IMR-90 (cell line): ENCODE results near the gene LAGE3.

Experiments
- BHLHE40 ChIP-seq: fragments of 150-350 bp; IDR thresholded peaks from 2 replicates; pipeline ENCODE4 v1.6.1; 2016; ENCODE audit warnings: mild to moderate bottlenecking, low read depth, low read length
- CTCF ChIP-seq: conservative IDR thresholded peaks from 2 replicates; pipeline ENCODE4 v1.5.1; 2012; ENCODE audit warnings: mild to moderate bottlenecking, low read depth, low read length, improper control_type of control experiment

- TF ChIP-seq BHLHE40 (no peak), CTCF (no peak)
These were observed 13.5 kb downstream of the LAGE3 start for GRCh38 chrX:154465601-154466000.
